Mammary epithelial cell (primary cell): ENCODE results near the gene RSAD2.

ENCODE experiments used
- CTCF ChIP-seq, 2 donors: IDR thresholded peaks in 1 of 2; conservative IDR thresholded peaks in 1 of 2; 2 replicates each; pipeline ENCODE4 v1.5.1; 2011 to 2012; ENCODE audit warnings: inconsistent platforms in 2 of 2, low read length in 2 of 2, mild to moderate bottlenecking in 2 of 2, control low read depth in 1 of 2, low read depth in 1 of 2; ENCODE audit not compliant: insufficient read depth in 1 of 2; ENCODE audit errors: extremely low read depth in 1 of 2
- EZH2 ChIP-seq: IDR thresholded peaks from 2 replicates; pipeline ENCODE4 v1.6.1; 2012; ENCODE audit warnings: low read length, inconsistent platforms, borderline replicate concordance

GRCh38 chr2:6909431-6910385 lies 32.1 kb downstream of the RSAD2 start:
- TF ChIP-seq CTCF (conservative IDR thresholded peaks at IDR 0.05 in 1 of 2, IDR thresholded peaks at IDR 0.05 in 1 of 2; ENCODE audit: extremely low read depth in 1 of 2, insufficient read depth in 1 of 2, low read depth in 1 of 2, low read length in 2 of 2) (no peak), EZH2 (no peak)
